ENCODE results near the gene TRIM46. TPM values are rescaled to one million over a fixed set of nuclear protein-coding genes. Genes with fewer than 3 reads are reported as not detected.

TRIM46 gene
- total and polyA plus RNA-seq, 2 of the 13 experiments (the other 11 are each of a cell fraction or from before 2014, with no cell fraction given), result 0.04 to 0.09 TPM

- TF ChIP-seq KIAA2018 (CRISPR knock-in tag; IDR thresholded peaks at IDR 0.05; ENCODE audit: borderline replicate concordance) (no peak), ZNF704 (CRISPR knock-in tag; IDR thresholded peaks at IDR 0.05; ENCODE audit: borderline replicate concordance) (no peak), KLF6 (CRISPR knock-in tag; IDR thresholded peaks at IDR 0.05) (no peak), CBX1 (IDR thresholded peaks at IDR 0.05; ENCODE audit: low read depth) (no peak), RXRB (CRISPR knock-in tag; IDR thresholded peaks at IDR 0.05; ENCODE audit: borderline replicate concordance) (peak; percentile 84), ZMAT3 (CRISPR knock-in tag; conservative IDR thresholded peaks at IDR 0.05) (no peak), HIVEP1 (CRISPR knock-in tag; IDR thresholded peaks at IDR 0.05) (no peak), ZNF598 (CRISPR knock-in tag; IDR thresholded peaks at IDR 0.05; ENCODE audit: borderline replicate concordance) (no peak; the same call in 1 of the 2 replicates), ZBTB7B (CRISPR knock-in tag; IDR thresholded peaks at IDR 0.05) (0 out of 2 replicates have a peak, but pooled peaks have one; percentile 12), RAD21 (CRISPR knock-in tag; IDR thresholded peaks at IDR 0.05) (no peak), ZNF263 (CRISPR knock-in tag; IDR thresholded peaks at IDR 0.05) (peak; percentile 54; the same call in 1 of the 2 replicates), GABPB1 (CRISPR knock-in tag; IDR thresholded peaks at IDR 0.05) (peak; percentile 79), ZNF703 (CRISPR knock-in tag; IDR thresholded peaks at IDR 0.05; ENCODE audit: borderline replicate concordance) (no peak), ZNF282 (IDR thresholded peaks at IDR 0.05; ENCODE audit: partially characterized antibody) (no peak), AGO2 (optimal IDR thresholded peaks at IDR 0.05; ENCODE audit: low read depth, low read length) (no peak), KDM6A (CRISPR knock-in tag; IDR thresholded peaks at IDR 0.05; ENCODE audit: low read depth) (no peak), POLR2A (IDR thresholded peaks at IDR 0.05; ENCODE audit: insufficient read depth in 1 of 2, low read depth in 2 of 2, low read length in 2 of 2) (peak in 1 of 2 experiments; percentile 37; a peak in 1 of 4 replicates), HDAC2 (CRISPR knock-in tag; IDR thresholded peaks at IDR 0.05) (peak; percentile 20; the same call in 1 of the 2 replicates)
- TF ChIP-seq, protein P1, sequence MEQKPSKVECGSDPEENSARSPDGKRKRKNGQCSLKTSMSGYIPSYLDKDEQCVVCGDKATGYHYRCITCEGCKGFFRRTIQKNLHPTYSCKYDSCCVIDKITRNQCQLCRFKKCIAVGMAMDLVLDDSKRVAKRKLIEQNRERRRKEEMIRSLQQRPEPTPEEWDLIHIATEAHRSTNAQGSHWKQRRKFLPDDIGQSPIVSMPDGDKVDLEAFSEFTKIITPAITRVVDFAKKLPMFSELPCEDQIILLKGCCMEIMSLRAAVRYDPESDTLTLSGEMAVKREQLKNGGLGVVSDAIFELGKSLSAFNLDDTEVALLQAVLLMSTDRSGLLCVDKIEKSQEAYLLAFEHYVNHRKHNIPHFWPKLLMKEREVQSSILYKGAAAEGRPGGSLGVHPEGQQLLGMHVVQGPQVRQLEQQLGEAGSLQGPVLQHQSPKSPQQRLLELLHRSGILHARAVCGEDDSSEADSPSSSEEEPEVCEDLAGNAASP (CRISPR knock-in tag; IDR thresholded peaks at IDR 0.05; ENCODE audit: borderline replicate concordance), result no peak; the same call in 1 of the 2 replicates
Observed at GRCh38 chr1:155178441-155179111, 4.9 kb downstream of the TRIM46 start (continued).
